ENCODE data around the gene USP6NL.

The USP6NL gene

DNA sequence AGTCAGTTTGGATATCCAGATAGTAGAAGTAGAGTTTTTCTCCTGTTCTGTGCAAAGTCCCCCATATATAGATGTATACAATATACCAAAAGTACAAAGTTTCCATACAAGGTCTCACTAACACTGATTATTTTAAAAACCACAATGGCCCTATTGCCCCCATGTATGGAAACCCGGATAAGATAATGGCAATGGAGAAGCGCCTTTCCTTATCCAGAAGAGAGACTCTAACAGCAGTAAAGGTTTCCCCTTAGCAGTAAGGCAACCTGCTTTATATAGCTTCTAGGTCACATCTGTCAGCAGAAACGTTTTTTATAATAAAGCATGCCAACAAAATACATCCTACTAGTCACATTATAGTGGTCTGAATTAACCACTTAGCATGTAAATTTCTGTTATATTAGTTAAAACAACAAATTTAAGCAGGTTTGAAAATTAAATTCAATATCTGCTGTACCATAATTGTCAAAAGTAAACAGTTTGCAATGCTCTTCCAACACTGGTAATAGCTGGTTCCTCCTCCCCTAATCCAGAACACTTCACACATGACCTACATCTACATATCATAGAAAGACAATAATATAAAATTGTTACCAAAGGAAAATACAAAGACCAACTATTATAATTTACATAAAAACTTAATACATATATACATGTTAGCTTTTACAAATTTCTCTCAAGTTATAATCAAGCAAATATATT lies 22.4 kb downstream of the USP6NL start:
- no peak for DNase-seq

DNA sequence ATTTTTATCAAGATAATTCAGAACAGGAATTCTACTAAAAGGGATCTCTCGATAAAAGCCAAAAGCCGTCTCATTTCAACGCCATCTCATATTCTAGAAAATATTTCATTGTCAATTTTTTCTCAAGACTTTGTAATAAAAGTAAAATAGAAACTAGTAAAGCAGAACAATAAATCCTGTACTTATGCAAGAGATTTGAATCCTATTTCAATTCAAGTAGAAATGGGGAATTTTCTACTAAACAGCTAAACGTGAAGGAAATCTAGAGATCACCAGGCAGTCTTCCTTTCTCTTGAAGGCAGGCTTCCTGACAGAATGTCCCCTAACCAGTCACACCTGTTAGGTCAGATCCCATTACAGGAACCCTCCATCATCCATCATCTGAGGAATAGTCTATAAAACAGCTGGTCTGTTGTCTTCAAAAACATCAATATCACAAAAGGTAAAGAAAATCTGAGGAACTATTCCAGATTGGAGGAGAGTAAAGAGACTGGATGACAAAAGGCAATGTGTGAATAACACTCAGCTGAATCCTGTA lies 23.7 kb downstream of the USP6NL start:
- DNase-seq, result no peak

DNA sequence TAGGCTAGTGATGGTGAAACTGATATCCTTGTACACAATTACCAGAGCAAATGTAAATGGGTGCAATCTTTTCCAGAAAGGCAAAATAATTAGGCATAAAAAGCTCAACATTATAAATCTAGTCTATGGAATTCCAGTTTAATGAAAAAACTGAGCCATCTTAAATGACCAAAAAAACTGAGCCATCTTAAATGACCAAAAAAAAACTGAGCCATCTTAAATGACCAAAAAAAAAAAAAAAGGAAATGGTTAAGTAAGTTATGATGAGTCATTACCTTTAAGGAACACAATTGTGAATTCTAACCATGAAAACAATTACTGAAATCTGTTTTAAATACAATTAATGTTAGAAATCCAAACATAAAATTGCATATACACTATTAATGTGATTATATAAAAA lies 25.3 kb downstream of the USP6NL start:
- DNase-seq, result no peak

DNA sequence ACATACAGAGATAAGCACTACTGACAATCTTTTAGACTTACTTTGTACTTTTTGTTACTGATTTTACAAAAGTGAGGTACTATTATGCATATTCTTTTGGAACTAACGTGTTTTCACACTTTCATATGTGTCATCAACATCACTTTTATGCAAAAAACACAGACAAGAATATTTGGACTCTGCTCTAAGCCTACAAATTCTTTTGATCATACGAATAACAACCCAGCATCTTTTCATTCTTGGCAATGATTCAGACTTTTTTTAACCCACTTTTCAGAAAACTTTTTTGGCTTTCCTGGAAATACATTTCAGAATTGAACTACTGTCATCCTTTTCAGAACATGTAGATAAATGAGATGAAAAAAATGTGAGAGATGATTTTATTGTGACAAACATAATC lies 30.2 kb downstream of the USP6NL start:
- DNase-seq, result no peak

DNA sequence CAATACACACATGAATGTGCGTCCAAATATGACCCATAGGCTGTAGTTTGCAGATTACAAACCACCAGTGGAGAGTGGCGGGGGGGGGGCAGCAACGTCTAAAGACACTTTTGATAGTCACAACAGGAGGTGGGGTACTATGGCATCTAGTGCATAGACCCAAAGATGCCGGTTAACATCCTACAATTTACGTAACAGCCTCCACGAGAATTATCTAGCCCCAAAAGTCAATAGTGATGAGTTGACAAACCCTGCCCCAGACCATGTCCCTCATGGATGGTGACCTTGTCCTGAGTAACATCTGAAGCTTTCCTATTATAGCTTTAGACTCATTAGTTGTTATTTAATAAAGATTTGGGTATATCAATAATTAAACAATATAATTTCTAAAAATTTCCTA lies 31.6 kb downstream of the USP6NL start:
- no peak for DNase-seq

DNA sequence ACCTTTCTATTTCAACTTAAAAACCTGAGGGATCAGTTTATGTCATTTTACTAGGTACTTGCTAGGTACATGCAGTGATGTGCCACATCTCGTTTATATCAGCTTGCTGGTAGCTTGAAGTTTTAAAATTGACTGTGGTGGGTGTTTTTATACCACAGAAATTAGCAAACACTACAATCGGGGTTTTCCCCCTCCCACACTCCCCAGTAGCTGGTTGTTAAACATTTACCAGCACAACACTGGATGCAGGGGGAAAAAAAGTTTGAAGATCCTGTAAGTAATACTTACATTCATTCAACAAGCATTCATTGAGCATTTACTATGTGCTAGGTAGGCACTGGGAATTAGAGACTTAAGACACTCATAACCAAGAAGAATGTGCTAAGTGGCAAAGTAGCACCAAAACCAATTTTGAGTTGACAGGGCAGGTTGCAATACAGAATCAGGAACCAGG lies 32.6 kb downstream of the USP6NL start:
- DNase-seq, result no peak

DNA sequence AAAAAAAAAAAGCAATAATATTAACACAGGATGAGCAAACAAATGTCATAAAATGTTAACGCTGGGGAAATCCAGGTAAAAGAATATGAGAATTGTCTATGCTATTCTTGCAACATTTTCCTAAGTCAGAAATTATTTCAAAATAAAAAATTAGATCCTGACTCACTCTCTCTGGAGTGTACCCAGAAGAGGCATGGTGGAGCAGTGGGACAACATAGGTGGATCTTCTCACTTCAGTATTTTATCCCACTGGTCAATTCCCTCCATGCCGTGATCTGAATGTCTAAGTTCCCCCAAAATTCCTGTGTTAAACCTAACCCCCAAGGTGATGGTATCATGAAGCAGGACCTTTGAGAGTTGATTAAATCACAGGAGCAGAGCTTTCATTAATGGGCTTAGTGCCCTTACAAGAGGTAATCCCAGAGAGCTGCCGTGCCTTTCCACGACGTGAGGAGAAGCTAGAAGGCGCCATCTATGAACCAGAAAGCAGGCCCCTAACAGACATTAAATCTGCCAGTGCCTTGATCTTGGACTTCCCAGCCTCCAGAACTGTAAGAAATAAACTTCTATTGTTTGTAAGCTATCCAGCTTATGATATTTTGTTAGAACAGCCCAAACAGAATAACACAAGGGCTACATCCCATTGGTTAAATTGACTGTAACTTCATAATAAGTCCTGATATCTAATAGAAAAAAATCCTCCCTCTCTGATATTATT lies 35.2 kb downstream of the USP6NL start:
- no peak for DNase-seq

DNA sequence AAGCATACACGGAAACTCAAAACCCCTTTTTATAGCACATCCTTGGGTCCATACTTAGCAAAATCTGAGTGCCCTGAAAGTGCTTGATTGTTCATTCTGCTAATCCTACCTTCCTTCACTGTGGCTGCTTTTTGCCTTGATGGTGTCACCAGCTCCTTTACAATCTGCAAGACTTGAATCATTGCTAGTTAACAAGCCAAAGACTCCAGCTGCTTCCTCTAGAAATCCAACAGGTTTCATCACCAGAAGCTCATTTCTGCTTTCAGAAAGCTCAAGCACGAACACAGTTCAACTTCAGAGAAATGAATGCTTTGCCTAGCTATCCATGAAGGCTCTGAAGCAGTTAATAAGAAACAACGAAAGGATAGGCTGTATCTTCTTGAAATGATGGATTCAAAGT lies 38.0 kb downstream of the USP6NL start:
- DNase-seq, result no peak

DNA sequence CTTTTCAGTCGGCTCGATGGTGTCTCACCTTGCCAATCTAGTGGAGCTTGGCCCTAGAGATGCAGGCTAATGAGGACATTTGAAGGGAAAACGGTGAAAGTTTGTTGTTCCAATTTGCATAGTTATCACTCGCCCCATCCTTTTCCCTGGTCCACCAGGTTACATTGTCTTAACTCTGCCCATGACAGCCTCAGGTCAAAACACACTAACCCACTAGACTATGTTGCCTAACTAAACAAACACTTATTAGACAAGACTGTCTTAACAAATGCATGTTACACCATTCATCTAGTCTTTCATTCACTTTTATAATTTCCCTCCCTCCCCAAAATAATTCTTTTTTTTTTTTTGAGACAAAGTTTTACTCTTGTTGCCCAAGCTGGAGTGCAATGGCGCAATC lies 40.7 kb downstream of the USP6NL start:
- no peak for DNase-seq

DNA sequence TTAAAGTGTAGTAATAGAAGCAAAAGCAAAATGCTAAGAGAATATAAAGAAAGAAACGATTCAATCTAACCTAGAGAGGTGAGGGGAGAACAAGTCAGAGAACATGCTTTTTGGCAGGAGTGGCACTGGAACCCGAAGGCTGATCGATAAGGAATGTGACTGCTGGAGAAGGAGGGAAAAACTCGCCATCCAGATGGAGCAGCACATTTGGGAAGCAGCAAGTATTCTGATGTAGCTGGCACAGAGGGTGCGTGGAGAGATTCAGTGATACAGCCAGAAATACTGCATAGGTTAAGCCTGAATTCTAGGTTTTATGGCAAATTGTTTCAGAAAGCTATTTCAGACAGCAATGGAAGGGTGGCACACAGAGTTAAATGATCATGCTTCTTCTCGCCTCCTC lies 42.0 kb downstream of the USP6NL start:
- DNase-seq, result no peak

DNA sequence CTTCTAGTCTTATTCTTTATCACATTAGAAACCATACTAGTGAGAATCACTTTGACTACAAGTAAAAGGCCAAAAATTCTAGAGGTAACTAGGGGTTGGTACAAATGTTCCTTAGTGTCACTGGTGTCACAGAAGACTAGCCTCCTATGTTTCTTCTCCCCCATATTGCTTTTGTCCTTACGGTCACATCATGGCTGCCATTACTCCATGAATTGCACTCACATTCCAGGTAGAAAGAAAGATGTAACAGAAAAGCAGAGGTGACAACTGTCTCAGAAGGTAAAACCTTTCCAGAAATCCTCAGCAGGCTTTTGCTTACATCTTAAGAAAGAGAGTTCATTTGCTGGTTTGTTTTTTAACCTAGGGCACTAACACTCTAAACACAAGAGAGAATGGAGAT lies 42.9 kb downstream of the USP6NL start:
- DNase-seq, result no peak

DNA sequence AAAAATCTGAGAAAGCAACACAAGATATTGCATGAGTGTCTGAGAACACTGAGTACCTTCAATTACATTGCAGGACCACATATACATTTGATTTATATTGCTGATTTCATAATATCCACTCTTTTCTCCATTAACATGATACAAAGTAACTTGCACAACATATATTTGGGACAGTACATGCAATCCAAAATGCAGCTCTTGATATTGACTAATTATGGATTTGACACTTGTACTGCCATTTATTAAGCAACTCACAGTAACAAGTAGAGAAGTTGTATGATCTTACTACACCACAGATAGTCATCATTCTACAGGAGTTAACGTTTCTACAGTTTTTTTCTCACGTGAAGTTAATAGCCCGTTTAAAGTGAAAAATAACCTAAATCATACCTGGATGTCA lies 46.7 kb downstream of the USP6NL start:
- no peak for DNase-seq

DNA sequence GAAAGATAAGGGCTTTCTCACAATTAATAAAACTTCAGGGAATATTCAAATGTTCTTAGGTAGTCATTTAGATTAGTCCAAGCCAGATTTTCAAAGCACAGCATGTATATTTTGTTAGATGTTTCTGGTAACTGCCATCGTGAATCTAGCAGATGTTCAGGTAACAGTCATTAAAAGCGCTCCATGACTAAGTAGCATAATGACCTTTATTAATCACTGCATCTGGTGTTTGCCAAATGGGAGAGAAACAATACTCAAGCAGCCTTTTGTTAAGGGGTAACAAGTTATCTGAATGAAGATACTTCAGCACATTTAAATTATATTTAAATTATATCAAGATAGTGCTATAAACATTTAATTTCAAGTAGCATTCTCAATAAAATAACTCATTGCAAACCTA lies 47.5 kb downstream of the USP6NL start:
- no peak for DNase-seq

DNA sequence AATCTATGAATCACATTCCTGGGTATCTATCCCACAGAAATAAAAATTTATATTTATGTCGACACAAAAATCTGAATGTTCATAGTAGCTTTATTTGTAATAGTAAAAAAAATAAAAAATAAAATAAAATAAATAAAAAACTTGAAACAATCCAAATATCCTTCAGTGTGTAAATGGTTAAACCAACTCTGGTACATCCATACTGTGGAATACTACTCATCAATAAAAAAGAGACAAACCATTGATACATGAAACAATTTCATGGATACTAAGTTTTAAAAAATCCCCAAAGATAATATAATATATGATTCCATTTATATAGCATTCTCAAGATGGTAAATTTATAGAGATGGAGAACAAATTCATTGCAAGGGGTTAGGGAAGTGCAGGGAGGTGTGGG lies 48.6 kb downstream of the USP6NL start:
- no peak for DNase-seq

DNA sequence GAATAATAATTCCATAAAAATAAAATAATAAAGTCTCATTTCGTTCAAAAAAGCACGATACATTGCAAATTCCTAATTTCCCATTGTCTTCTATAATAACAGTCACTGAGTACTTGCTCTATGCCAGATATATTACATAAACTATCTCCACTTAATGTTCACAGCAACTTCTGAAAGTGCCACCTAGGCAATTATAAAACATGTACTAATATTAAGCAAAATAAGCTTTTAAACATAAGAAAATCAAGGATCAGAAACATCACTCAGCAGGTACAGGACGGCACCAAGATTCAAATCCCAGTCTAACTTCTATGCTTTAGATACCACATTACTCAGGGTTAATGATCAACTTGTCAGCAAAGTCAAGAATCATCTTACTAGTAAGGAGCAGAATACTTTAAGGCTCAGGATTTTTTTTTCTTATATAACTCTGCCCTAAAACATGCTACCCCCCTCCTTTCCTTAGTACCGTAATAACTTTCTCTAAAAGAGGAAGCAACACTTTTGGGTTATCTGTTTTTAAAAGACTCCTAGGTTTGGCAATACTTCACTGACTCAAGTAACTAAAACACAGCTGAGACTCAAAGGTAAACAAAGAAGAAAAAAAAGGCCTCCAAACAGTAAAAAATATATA lies 51.3 kb downstream of the USP6NL start:
- no peak for DNase-seq

DNA sequence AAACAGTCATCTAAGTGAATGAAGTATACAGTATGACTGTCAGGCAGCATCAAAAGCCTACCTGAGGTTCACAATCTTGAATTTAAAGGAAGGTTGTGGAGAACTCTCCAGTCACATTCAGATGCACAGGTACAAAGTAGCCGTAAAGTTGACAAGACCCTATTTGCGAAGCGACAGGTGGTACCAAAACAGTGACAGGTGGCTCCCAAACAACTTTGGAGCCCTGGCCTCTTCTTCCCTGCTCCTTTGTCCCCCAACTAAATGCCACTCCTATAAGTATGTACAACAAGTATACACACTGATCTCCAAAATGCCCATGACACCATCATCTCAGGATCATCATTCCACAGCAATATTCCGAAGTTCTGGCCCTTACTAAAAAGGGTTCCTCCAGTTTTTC lies 53.5 kb downstream of the USP6NL start:
- no peak for DNase-seq

DNA sequence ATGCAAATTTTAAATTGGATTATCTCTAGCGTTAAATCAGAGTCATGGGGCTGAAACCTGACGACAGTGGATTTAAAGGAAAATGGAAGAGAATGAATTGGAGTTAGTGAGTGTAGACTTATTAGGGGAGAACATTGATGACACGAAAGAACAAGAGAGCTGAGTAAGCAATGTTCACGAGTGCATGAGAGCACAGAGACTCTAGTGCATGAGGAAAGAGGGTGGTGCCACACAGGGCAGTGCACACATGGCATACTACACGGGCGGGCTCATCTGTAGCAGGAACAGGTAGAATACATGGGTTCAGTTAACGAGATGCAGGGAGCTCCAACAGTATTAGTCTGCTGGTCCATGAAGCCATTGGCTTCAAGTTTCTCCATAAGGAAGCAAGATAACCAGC lies 53.9 kb downstream of the USP6NL start:
- no peak for DNase-seq

DNA sequence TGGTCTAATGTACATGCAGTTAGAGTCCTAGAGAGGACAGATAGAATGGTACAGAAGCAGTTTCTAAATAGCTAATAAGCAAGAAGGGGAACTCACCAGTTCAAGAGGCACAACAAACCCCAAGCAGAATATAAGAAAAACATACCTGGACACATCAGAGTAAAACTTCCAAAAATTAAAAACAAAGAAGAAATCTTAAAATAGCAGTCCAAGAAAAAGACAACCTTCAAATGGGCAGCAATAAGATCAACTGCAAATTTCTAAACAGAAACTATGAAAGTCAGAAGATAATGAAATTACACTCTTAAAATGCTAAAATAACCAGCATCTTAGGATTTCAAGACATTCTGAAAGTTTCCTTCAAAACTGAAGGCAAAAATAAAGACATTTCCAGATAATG lies 55.9 kb downstream of the USP6NL start:
- no peak for DNase-seq

DNA sequence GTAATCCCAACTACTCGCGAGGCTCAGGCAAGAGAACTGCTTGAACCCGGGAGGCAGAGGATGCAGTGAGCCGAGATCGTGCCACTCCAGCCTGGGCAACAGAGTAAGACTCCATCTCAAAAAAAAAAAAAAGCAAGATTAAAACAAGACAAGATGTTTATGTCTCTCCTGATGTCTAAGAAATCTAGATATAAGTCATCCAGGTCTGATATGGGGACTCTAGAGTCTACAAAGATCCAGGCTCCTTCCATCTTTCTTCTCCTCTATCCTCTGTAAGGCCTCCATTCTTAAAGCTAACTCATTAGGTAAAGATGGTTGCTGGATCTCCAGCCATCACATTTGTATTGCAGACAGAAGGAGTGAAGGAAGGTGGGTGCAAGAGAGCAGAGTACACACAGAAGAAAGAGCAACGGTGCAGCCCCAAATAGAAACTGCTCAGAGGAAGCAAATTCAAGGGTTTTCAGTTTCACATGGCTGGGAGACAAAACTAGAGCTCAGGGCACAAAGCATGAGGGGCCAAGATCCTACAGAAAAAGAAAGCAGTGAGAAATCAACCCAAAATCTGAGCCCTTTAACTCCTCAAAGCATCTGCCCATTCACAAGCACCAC lies 57.6 kb downstream of the USP6NL start:
- no peak for DNase-seq

DNA sequence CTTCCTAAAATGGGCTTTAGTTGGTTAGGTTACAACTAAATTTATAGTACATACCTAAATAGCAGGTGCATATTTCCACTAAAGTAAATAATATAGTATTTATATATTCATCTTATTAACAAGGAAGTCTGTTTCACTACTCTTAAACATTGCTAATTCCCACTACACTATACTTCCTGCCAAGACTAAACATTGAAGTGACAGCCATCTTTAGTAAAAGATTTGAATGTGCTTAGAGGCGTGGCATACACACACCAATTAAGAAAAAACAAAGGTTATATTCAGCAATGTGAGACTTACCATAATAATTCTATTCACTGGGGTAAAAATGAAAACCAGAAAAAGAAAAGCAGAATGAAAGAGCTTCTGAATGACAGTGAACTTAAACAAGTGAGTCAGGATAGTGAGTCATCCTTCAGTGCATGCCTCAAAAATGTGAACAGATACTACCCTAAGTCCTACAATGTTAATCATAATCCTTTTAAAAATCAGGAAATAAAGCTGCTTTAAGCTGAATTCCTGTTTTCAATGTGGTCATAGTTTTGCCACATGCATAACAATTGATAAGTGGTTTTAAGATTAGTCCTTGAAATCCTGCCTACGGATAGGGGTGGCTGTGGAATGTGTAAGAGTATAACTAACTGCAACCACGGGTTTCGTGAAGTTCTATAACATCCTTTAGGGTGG lies 59.4 kb downstream of the USP6NL start:
- DNase-seq, result no peak

DNA sequence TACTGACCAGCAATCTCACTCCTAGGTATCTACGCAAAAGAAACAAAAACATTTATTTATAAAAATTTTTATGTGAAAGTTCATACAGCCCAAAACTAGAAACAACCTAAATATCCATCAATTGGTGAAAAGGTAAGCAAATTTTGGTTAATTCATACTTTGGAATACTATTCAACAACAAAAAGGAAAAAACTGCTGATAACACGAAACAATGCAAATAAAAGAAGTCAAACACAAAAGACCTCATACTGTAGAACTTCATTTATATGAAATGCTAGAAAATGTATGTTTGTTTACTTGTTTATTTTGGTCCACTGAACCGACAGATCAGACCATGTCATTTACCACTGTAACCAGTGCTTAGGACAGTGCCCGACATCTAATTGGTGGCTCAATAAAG lies 60.3 kb downstream of the USP6NL start:
- DNase-seq, result no peak

DNA sequence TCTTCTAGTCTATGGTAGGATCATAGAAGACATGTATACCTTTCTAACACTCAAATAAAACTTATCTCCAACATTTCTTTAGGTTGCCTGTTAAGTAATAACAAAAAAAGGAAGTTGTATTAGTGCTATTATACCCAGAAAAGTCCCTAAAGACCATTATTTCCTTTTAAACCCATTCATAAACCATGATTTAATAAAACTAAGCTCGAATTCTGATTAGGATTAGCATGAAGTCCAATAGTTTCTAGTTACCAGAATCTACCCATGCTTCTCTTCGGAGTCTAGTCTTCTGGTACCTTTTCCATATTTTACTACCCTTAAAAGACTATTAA lies 62.7 kb downstream of the USP6NL start:
- DNase-seq, result no peak
